HG03457 (cell line): Measurements from ENCODE around the gene DLG2.

Experiments used
- ATAC-seq: cut with Tn5 transposase; IDR thresholded peaks from one replicate; pipeline ENCODE4 v1.9.1; 2021; ENCODE audit warnings: moderate number of reproducible peaks; ENCODE audit not compliant: unreplicated experiment

Gene DLG2

GRCh38 chr11:83847467-83848034 lies 1779.6 kb downstream of the DLG2 start:
- ATAC-seq = no peak

GRCh38 chr11:83845797-83846196 lies 1781.3 kb downstream of the DLG2 start:
- no peak for ATAC-seq

GRCh38 chr11:83840326-83840725 lies 1786.8 kb downstream of the DLG2 start:
- ATAC-seq = no peak

- ATAC-seq = peak; percentile 54
Measured at GRCh38 chr11:83836883-83837654, 1790.1 kb downstream of the DLG2 start.

- no peak for ATAC-seq
Measured at GRCh38 chr11:83836065-83836464, 1791.1 kb downstream of the DLG2 start.

GRCh38 chr11:83835423-83835822 lies 1791.7 kb downstream of the DLG2 start:
- peak; percentile 94 for ATAC-seq

- no peak for ATAC-seq
Measured at GRCh38 chr11:83831929-83832328, 1795.2 kb downstream of the DLG2 start.

GRCh38 chr11:83827940-83828554 lies 1799.1 kb downstream of the DLG2 start:
- peak; percentile 85 for ATAC-seq

GRCh38 chr11:83827520-83827919 lies 1799.6 kb downstream of the DLG2 start:
- no peak for ATAC-seq

GRCh38 chr11:83826078-83826477 lies 1801.1 kb downstream of the DLG2 start:
- no peak for ATAC-seq

- no peak for ATAC-seq
Measured at GRCh38 chr11:83823461-83824025, 1803.6 kb downstream of the DLG2 start.

- ATAC-seq = no peak
Measured at GRCh38 chr11:83819931-83820549, 1807.1 kb downstream of the DLG2 start.

GRCh38 chr11:83818349-83818748 lies 1808.8 kb downstream of the DLG2 start:
- ATAC-seq = no peak

GRCh38 chr11:83816572-83817187 lies 1810.5 kb downstream of the DLG2 start:
- ATAC-seq = no peak

GRCh38 chr11:83815736-83816135 lies 1811.4 kb downstream of the DLG2 start:
- no peak for ATAC-seq

- ATAC-seq = no peak
Measured at GRCh38 chr11:83813296-83813695, 1813.8 kb downstream of the DLG2 start.

GRCh38 chr11:83809274-83809673 lies 1817.9 kb downstream of the DLG2 start:
- no peak for ATAC-seq

- ATAC-seq = no peak
Measured at GRCh38 chr11:83801799-83802198, 1825.3 kb downstream of the DLG2 start.

GRCh38 chr11:83793310-83793709 lies 1833.8 kb downstream of the DLG2 start:
- no peak for ATAC-seq

GRCh38 chr11:83791557-83791956 lies 1835.6 kb downstream of the DLG2 start:
- no peak for ATAC-seq

- no peak for ATAC-seq
Measured at GRCh38 chr11:83785942-83786341, 1841.2 kb downstream of the DLG2 start.
